PC-9 (cell line): ENCODE measurements around the gene OR51A7. TPM values are rescaled to one million over a fixed set of nuclear protein-coding genes. Genes with fewer than 3 reads are reported as not detected.

Experiments
- BruUV-seq: library from RNA; stranded (reverse); fragments of 400-500 nt; replicated peaks from 2 replicates; lab custom pipeline; 2021; lab: Mats Ljungman, UMichigan
- CTCF ChIA-PET: fragments of 300-600 bp; sonication (Branson Sonifier 250); formaldehyde crosslinking; loops from one replicate; lab custom pipeline; 2022; ENCODE audit warnings: antibody characterized with exemption; lab: Charles Lee
- POLR2A ChIA-PET: fragments of 300-600 bp; sonication (Branson Sonifier 250); formaldehyde crosslinking; loops from one replicate; lab custom pipeline; 2022; ENCODE audit warnings: antibody characterized with exemption; ENCODE audit not compliant: unreplicated experiment; lab: Charles Lee
- DNase-seq, 2 experiments: peaks; one replicate each; pipeline versions ENCODE4 v3.0.0 to v3.0.0-alpha.2; 2015 to 2022; ENCODE audit warnings: mixed read lengths in 1 of 2
- H2AFZ ChIP-seq: fragments of 200-600 bp; sonication (generic); 2 replicates; pipeline ENCODE4 v1.8.1; 2017; ENCODE audit warnings: antibody characterized with exemption
- H3F3A ChIP-seq: fragments of 200-600 bp; sonication (generic); 2 replicates; pipeline ENCODE4 v1.8.1; 2017; ENCODE audit warnings: antibody characterized with exemption, mild to moderate bottlenecking, low read depth; ENCODE audit not compliant: insufficient read depth
- H3K27ac ChIP-seq: fragments of 200-600 bp; sonication (generic); 2 replicates; pipeline ENCODE4 v1.6.1; 2016; ENCODE audit warnings: mixed run types
- H3K27me3 ChIP-seq: fragments of 200-600 bp; sonication (generic); 2 replicates; pipeline ENCODE4 v1.6.1; 2016; ENCODE audit warnings: low read depth, mixed run types; ENCODE audit not compliant: insufficient read depth
- H3K36me3 ChIP-seq: fragments of 200-600 bp; sonication (generic); 2 replicates; pipeline ENCODE4 v1.6.1; 2016; ENCODE audit warnings: low read depth, mixed run types
- H3K4me1 ChIP-seq: fragments of 200-600 bp; sonication (generic); replicated peaks from 2 replicates; pipeline ENCODE4 v1.6.1; 2016; ENCODE audit warnings: mixed run types; ENCODE audit not compliant: insufficient read depth
- H3K4me2 ChIP-seq: fragments of 200-600 bp; sonication (generic); 2 replicates; pipeline ENCODE4 v1.6.1; 2017; ENCODE audit warnings: mixed run types
- H3K4me3 ChIP-seq: fragments of 200-600 bp; sonication (generic); 2 replicates; pipeline ENCODE4 v1.6.1; 2016; ENCODE audit warnings: mixed run types
- H3K79me2 ChIP-seq: fragments of 200-600 bp; sonication (generic); 2 replicates; pipeline ENCODE4 v1.6.1; 2017; ENCODE audit warnings: low read depth, mixed run types
- H3K9me2 ChIP-seq: fragments of 200-600 bp; sonication (generic); 2 replicates; pipeline ENCODE4 v1.8.1; 2017; ENCODE audit warnings: mild to moderate bottlenecking; ENCODE audit not compliant: insufficient read depth
- H3K9me3 ChIP-seq: fragments of 200-600 bp; sonication (generic); 2 replicates; pipeline ENCODE4 v1.8.1; 2016; ENCODE audit warnings: low read depth; ENCODE audit not compliant: insufficient read depth
- H4K20me1 ChIP-seq: fragments of 200-600 bp; sonication (generic); 2 replicates; pipeline ENCODE4 v1.8.1; 2017; ENCODE audit not compliant: insufficient read depth
- CTCF ChIP-seq: fragments of 200-600 bp; sonication (generic); conservative IDR thresholded peaks from 2 replicates; pipeline ENCODE4 v1.6.1; 2017; ENCODE audit warnings: mixed run types, antibody characterized with exemption, mild to moderate bottlenecking, moderate library complexity
- EZH2 ChIP-seq: fragments of 200-600 bp; sonication (generic); IDR thresholded peaks from 2 replicates; pipeline ENCODE4 v1.8.0; 2017; ENCODE audit warnings: antibody characterized with exemption, low read depth
- intact Hi-C: fragments of 100-400 bp; cut with micrococcal nuclease; formaldehyde crosslinking; loops from one replicate; pipeline ENCODE4 v1.10.0; 2022; ENCODE audit not compliant: unreplicated experiment
- total RNA-seq: library from RNA; stranded (reverse); gene quantifications from 2 replicates; pipeline ENCODE4 v1.2.3, GENCODE V29; 2021

The OR51A7 gene
- total RNA-seq, 1 experiment from 2014 or later: not detected

- intact Hi-C loops: no loop called here
- no peak overlapping the region for H2AFZ ChIP-seq
- no peaks in the 10 kb centered on the region for H3K36me3 ChIP-seq
- H3F3A ChIP-seq: no peaks in the 10 kb centered on the region
- ChIA-PET CTCF (no interaction called here), POLR2A (no interaction called here)
- no peak overlapping the region for H3K4me3 ChIP-seq
- H3K4me2 ChIP-seq: no peak overlapping the region
- BruUV-seq: no TSS peak
- no peaks in the 10 kb centered on the region for H3K9me3 ChIP-seq
- no peak overlapping the region for H3K27ac ChIP-seq
- no peaks in the 10 kb centered on the region for H3K9me2 ChIP-seq
- H3K79me2 ChIP-seq: no peaks in the 10 kb centered on the region
- no peaks in the 10 kb centered on the region for H3K27me3 ChIP-seq
- no peak for DNase-seq
- no peaks in the 10 kb centered on the region for H4K20me1 ChIP-seq
- H3K4me1 ChIP-seq: no peaks in the 10 kb centered on the region
- TF ChIP-seq EZH2: no peak
- TF ChIP-seq CTCF: no peak
Observed at GRCh38 chr11:4886186-4886585, 17.4 kb upstream of the OR51A7 start.

- Histone ChIP-seq H3K9me2 (no peaks in the 10 kb centered on the region), H3K27ac (no peak overlapping the region), H3K4me3 (no peak overlapping the region), H3K36me3 (no peaks in the 10 kb centered on the region), H3K27me3 (no peaks in the 10 kb centered on the region), H3K4me1 (no peaks in the 10 kb centered on the region), H2AFZ (no peak overlapping the region), H3K79me2 (no peaks in the 10 kb centered on the region), H3F3A (no peaks in the 10 kb centered on the region), H3K9me3 (no peaks in the 10 kb centered on the region), H4K20me1 (no peaks in the 10 kb centered on the region), H3K4me2 (no peak overlapping the region)
- intact Hi-C loops: no loop called here
- BruUV-seq: no TSS peak
- ChIA-PET POLR2A (no interaction called here), CTCF (no interaction called here)
- no peak for TF ChIP-seq EZH2
- no peak for TF ChIP-seq CTCF
- no peak for DNase-seq
Observed at GRCh38 chr11:4887591-4887990, 16.0 kb upstream of the OR51A7 start.

GRCh38 chr11:4890279-4890678 is 13.3 kb upstream of the OR51A7 start:
- DNase-seq: no peak
- TF ChIP-seq EZH2: no peak
- no peak for TF ChIP-seq CTCF
- Histone ChIP-seq H4K20me1 (no peaks in the 10 kb centered on the region), H3K79me2 (no peaks in the 10 kb centered on the region), H3K27ac (no peak overlapping the region), H3K27me3 (no peaks in the 10 kb centered on the region), H3K9me3 (no peaks in the 10 kb centered on the region), H3K9me2 (no peaks in the 10 kb centered on the region), H3K4me3 (no peak overlapping the region), H3F3A (no peaks in the 10 kb centered on the region), H3K4me2 (no peak overlapping the region), H2AFZ (no peak overlapping the region), H3K4me1 (no peaks in the 10 kb centered on the region), H3K36me3 (no peaks in the 10 kb centered on the region)
- ChIA-PET POLR2A (no interaction called here), CTCF (no interaction called here)
- BruUV-seq: no TSS peak
- intact Hi-C loops: no loop called here
